LNCaP clone FGC (cell line): ENCODE results near the gene GPR55.

Source experiments
- DNase-seq: peaks from one replicate; pipeline ENCODE4 v3.0.0-alpha.2; 2011; ENCODE audit warnings: low read depth
- H3K4me3 ChIP-seq: 2 replicates; pipeline ENCODE4 v1.5.1; 2011; ENCODE audit warnings: mild to moderate bottlenecking, low read depth, low read length, control low read depth
- CTCF ChIP-seq: IDR thresholded peaks from 2 replicates; pipeline ENCODE4 v1.5.1; 2012; ENCODE audit warnings: mild to moderate bottlenecking; ENCODE audit not compliant: control insufficient read depth, insufficient read depth; ENCODE audit errors: extremely low read depth

GPR55 gene

DNA sequence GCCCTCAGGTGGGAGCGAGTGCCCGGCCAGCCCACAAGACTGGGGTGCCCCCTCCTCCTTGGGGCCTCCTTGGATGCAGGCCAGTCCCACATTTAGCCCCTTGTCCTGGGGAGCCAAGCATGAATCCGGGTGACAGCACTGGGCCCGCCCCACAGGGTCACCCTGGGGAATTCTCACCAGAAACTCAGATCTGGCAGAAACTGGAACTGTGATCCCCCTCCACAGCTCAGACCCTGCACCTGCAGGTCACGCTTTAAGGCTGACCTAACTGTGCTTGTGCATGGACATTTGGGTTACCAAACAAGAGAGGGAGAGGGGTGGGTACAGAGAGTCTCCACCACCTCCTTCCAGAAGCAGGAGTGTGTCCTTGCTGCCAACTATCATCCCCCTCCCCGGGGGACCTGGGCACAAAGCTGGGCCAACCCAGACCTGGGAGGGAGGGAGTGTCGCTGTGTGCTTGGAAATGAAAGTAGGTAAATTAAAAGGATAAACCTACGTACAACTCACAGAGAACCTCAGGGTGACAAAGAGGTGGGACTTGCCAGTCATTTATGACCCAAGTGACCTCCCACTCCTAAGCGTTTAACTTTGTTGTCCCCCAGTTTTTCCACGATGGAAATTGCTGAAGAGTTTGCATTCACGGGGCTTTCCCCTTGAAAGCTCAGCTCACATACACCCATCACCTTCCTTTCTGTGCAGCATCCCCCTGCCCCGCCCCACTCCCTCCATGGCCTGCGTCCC lies 51.2 kb downstream of the GPR55 start:
- no peak for TF ChIP-seq CTCF
- DNase-seq = no peak

GRCh38 chr2:230872968-230873660 lies 51.9 kb downstream of the GPR55 start:
- no peak for TF ChIP-seq CTCF
- no peak for DNase-seq
- H3K4me3 ChIP-seq = no peak overlapping the region

More for the DNA sequence above, 51.2 kb downstream of the GPR55 start:
- H3K4me3 ChIP-seq = no peak overlapping the region

GRCh38 chr2:230872151-230872967 lies 52.7 kb downstream of the GPR55 start:
- no peak for TF ChIP-seq CTCF
- no peak for DNase-seq
- no peak overlapping the region for H3K4me3 ChIP-seq

DNA sequence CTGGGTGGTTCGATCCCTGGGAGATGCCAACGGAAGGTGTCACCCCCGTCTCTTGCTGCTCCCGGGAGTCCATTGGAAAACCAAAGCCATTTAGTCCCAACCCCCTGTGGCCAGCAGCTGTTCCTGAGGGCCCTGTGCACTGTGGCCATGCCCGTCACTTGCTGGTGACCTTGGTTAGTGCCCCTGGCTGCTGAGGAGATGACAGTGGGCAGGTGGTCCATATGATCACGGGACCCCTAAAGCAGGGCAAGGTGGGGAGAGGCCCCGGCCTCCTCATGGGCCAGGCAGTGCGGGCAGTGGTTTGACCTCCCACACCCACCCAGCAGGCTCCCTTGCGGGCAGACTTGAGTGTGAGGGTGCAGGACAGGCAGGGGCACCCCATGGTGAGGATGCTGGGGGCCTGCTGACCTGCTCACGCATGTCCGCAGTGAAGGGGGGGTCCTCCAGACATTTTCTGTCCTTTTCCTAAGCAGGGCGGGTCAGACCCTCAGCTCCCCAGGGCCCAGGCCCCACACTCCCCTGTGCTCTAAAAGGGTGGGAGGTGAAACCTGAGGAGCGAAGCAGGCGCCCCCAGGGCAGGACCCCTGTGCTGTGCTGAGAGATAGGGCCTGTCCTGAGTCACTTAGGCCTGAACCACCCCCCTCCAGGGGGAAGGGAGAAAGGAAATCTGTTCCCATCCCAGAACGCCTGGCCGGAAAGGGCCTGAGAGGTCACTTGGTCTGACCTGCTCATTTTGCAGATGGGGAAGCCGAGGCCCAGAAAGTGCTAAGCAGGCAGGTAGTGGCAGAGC lies 53.5 kb downstream of the GPR55 start:
- no peak for DNase-seq
- H3K4me3 ChIP-seq = no peak overlapping the region
- TF ChIP-seq CTCF = no peak

GRCh38 chr2:230870544-230871360 lies 54.3 kb downstream of the GPR55 start:
- no peak for DNase-seq
- H3K4me3 ChIP-seq = no peak overlapping the region
- no peak for TF ChIP-seq CTCF

DNA sequence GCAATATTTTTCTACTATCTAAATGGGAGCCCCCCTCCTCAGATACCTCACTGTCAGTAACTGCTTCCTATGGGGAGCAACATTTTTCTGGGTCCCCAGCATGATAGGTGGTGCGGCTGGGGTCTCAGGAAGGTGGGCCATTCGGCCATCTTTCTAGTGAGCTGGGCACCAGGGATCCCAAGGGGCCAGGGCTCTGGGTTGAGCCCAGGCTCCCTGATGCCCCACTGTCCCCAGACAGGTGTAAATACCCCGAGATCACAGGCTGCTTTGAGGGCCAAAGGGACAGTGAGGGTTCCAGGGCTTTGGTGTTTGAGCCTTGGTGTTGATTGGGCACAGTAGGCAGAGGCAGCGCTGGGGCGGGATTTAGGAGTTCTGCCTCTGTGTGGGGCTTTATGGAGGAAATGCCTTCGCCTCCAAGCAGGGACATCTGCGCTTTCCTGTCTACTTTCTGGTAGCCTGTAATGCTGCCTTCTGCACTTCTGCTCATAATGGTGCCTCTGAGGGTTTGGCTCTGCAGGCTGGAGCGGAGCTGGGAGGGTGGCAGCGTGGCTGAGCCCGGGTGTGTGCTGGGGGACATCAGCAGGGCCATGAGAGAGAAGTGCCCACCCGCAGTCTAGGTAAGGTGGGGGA lies 55.0 kb downstream of the GPR55 start:
- H3K4me3 ChIP-seq = no peak overlapping the region
- DNase-seq = no peak
- TF ChIP-seq CTCF = no peak
